HG02840 (cell line): ENCODE data around the gene RASA1.

Experiments
- ATAC-seq: cut with Tn5 transposase; IDR thresholded peaks from one replicate; pipeline ENCODE4 v1.9.1; 2021; ENCODE audit warnings: mild to moderate bottlenecking, moderate library complexity, moderate number of reproducible peaks; ENCODE audit not compliant: unreplicated experiment, low FRiP score

Gene RASA1

GRCh38 chr5:87354496-87354895 is 86.8 kb downstream of the RASA1 start:
- peak; percentile 68 for ATAC-seq

DNA sequence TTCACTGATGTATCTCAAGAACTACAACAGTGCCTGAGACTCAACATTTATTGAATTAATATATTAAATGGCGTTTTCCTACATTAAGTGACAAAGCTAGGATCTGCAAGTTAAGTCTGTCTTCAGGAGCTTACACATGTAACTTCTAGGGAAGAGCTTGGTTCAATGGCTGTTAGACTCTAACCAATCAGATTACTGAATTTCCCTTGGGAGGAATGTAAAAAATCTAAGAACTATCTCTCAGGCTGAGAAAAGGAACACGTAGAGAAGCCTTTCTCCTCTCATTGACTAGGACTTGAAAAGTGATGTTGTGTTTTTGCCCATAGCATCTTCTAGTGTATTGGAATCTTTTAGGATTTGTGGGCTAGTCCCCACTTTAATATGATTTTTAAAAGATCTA is 91.4 kb downstream of the RASA1 start:
- ATAC-seq, result no peak

DNA sequence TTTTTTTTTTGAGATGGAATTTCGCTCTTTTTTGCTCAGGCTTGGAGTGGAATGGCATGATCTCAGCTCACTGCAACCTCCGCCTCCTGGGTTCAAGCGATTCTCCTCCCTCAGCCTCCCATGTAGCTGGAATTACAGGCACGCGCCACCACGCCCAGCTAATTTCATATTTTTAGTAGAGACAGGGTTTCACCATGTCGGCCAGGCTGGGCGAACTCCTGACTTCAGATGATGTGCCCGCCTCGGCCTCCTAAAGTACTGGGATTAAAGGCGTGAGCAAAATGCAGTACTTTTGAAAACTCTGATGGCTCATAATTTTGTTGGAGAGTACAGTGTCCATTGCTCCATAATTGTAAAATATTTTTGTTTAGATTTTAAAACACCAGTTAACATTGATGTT is 92.4 kb downstream of the RASA1 start:
- ATAC-seq, result no peak

GRCh38 chr5:87361031-87361445 is 93.4 kb downstream of the RASA1 start:
- no peak for ATAC-seq

DNA sequence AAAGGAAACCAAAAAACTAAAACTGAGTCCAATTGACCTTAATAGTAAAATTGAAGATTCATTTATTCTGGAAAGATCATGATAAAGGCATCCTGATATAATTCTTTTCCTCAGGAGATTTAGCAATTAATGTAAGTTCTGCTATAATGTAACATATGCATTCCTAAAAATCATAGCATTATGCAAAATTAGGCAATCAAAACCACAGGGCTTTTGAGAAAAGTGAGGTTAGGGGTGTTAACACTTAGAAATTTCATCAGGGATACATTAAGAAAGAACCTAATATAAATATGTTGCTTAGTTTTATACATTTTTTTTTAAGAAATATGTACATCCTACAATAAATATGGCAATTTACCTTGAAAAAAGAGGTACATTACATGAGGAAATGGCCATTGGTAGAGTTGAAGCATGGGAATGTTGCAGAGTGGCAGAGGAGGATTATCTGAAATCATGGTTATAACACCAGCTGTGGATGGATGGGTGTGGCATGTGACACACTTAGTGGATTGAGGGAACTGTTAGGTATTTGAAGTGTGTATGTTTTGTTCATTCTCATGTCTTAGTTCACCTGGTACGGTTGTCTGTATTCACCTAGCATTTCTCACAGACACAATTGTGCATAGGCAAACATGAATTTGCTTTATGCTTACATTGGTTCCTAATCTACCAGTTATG is 94.0 kb downstream of the RASA1 start:
- no peak for ATAC-seq

DNA sequence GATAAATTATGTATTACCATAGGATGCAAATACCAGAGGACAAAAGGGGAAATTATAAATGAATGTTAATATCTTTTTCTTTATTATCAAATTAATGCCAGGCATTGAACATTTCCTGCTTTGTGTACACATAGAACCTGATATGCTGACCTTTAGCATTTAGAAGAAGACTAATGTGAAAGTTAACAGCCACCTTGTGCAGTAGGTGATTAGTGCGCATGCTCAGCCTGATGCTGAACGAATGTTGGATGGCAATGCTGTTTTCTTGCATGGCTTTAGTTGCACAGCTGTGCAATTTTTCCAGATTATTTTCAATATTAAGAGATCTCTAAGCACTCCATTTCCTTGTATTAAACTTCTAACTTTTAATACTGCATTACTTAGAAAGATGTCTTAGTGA is 99.6 kb downstream of the RASA1 start:
- ATAC-seq, result no peak

DNA sequence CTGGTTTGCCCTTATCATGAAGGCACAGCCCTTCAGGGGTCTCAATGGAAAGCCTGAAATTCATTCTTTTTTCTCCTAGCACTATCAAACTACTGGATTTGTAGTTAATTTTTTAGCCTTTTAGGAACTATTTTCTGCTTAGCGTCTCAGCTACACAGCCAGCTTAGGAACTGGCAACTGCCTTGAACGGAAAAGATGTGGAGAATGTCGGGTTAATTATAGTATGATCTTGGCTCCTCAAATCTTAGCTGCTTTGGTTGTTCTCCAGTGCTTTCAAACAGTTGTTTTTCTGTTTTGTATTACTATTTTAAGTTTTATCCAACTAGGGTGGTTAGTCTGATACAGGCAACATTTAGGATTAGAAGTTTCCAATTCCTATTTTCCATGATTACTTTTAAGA is 100.9 kb downstream of the RASA1 start:
- ATAC-seq, result no peak

GRCh38 chr5:87369431-87369830 is 101.7 kb downstream of the RASA1 start:
- no peak for ATAC-seq

DNA sequence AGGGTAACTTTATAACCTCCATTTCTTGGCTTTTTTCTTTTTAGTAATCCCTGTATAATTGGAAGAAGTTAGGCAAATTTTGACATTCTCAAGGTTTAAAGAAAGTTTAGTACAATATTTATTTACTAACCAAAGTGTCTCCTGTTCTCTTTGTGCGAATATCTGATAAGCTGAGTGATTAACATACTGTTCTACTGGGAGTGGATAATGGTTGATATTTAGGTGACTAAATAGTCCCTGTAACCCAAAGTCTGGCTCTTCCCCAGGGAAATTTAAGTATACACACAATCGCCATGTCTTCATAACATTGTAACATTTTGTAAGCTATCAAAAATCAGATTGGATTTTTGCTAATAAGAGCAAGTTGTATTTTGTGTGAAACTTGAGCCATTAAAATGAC is 105.0 kb downstream of the RASA1 start:
- no peak for ATAC-seq

- no peak for ATAC-seq
Observed at GRCh38 chr5:87382224-87382623, 114.5 kb downstream of the RASA1 start.

- ATAC-seq, result no peak
Observed at GRCh38 chr5:87383216-87383615, 115.5 kb downstream of the RASA1 start.

GRCh38 chr5:87385802-87386201 is 118.1 kb downstream of the RASA1 start:
- ATAC-seq, result no peak

DNA sequence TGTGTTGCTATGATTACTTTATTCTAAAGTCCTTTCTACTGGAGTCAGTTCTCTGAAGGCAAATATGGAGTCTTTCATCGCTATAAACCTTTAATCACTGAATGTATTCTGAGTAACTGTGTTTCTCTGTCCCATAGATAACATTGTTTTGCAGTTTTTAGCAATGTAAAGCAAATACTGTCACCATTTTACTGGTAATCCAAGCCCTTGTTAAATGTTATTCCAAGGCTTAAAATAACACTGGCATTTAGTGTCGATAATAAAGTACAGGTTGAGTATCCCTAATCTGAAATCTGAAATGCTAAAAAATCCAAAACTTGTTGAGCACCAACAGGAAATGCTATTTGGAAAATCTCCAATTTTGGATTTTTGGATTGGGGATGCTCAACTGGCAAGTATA is 120.4 kb downstream of the RASA1 start:
- no peak for ATAC-seq

DNA sequence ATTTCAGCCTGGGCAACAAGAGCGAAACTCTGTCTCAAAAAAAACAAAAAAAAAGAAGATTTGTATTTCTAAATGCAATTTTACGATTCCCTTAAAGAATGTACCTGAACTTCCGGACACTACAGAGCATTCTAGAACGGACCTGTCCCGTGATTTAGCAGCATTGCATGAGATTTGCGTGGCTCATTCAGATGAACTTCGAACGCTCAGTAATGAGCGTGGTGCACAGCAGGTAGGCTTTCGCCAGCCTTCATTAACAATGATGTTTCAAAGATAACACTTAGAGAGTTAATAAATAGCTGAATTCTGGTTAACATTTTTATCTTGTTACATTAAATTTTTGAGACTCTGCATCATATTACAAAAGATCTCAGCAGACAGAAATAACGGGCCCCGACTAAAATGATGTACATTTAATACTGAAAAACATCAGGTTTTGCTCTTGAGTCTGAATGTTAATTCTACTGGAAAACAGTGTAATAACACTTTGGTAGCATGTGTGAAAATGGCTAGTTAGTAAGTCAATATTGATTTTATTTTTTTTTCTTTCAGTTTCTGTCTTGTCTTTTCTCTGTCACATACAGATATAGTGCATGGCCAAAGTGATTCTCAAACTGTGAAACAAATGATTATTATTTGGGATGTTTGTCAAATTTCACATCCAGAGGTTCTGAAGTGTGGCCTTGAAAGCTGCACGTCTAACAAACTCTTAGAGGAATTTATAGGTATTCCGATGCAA is 121.8 kb downstream of the RASA1 start:
- no peak for ATAC-seq

GRCh38 chr5:87390075-87390474 is 122.4 kb downstream of the RASA1 start:
- ATAC-seq, result no peak

DNA sequence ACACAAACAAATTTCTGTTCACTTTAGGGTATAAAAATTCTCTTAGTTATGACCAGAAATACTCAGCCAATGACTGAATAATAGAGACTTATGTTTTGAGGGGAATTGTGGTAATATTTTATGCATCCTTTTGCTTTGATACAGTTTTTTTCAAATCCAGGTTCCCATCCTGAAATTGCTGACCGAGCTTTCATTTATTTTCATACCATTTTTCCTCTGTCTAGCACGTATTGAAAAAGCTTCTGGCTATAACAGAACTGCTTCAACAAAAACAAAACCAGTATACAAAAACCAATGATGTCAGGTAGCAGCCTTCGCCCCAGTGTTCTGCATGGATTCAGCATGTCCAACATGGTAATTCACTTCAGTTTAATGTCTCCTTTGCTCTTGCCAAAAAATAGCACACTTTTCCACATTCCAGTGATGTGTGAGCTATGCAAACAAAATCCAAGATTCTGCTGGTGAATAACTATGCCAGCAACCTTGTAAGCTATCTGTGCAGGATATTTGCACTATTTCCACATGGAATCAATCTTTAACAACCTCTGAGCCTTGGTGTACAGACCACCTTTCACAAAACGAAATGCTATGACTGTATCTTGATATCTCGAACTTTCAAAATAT is 123.0 kb downstream of the RASA1 start:
- ATAC-seq, result no peak

- no peak for ATAC-seq
Observed at GRCh38 chr5:87392170-87392569, 124.5 kb downstream of the RASA1 start.

- ATAC-seq, result no peak
Observed at GRCh38 chr5:87392801-87393200, 125.1 kb downstream of the RASA1 start.

DNA sequence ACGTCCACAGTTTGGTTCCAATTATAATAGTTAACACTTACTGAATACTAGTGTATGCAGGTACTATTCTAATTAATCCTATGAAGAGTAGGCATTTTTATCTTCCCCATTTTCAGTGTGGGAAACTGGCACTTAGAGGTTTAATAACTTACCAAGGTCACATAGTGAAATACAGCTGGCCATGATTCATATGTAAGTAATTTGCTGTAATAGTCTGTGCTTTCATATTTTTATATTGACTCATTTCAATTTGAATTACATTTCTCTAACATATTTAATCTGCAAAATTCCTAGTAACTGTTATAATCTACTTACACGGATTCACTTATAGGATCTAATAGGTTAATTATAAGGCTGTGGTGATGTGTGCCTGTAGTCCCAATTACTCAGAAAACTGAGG is 125.6 kb downstream of the RASA1 start:
- no peak for ATAC-seq

DNA sequence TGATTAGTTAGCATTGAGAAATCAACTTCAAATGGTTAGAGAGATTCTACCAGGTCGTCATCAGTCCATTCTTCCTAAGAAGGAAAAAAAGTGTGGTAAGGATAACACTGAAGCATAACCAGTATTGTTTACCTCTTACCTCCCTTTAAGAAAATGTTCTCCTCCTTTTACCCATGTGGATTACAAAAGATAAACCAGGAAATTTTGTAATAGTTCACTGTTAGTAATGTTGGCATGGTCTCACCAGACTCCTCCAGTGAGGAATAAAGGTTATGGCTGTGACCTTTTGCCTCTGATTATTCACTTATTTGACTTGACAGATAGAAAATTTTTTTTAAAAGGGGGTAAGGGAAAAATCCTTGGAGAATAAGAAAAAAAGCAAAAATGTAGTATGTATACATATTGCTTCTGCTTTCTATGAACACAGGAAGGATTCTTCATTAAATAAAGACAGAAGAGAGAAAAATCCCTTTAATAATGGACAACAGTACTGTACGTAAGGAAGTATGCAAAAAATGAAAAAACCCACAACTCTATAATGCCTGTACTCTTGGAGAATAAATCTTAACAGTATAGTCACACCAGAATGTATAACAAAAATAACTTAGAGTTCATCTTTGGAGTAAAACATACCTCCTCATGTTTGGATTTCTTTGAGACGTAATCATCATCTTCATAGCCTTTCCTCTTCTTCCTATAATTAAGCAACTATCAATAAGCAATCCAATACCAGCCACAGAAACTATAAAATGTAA is 126.9 kb downstream of the RASA1 start:
- no peak for ATAC-seq

GRCh38 chr5:87398981-87399614 is 131.4 kb downstream of the RASA1 start:
- no peak for ATAC-seq
